SK-N-SH (cell line): ENCODE data around the gene CNIH2. TPM values are rescaled to one million over a fixed set of nuclear protein-coding genes. Genes with fewer than 3 reads are reported as not detected.

Experiments used
- CTCF ChIA-PET: fragments of 300-600, 350-600 bp; formaldehyde crosslinking; extraction: SDS; loops from one replicate; lab custom pipeline; 2021; lab: Yijun Ruan, JAX
- POLR2A ChIA-PET: fragments of 350-600 bp; sonication (Branson Sonifier 250); formaldehyde crosslinking; extraction: SDS; loops from one replicate; lab custom pipeline; 2020; ENCODE audit warnings: antibody characterized with exemption, inconsistent platforms; lab: Yijun Ruan, JAX
- DNase-seq: peaks from one replicate; pipeline ENCODE4 v3.0.0; 2012
- H2AFZ ChIP-seq: fragments of 200-600 bp; sonication (generic); 2 replicates; pipeline ENCODE4 v1.8.1; 2016; ENCODE audit warnings: antibody characterized with exemption, mild to moderate bottlenecking, low read depth
- H3F3A ChIP-seq: fragments of 200-600 bp; sonication (generic); replicated peaks from 2 replicates; pipeline ENCODE3; 2016; ENCODE audit warnings: antibody characterized with exemption, mild to moderate bottlenecking; ENCODE audit not compliant: insufficient read depth
- H3K27ac ChIP-seq, 2 experiments: fragments of 200-500 bp in 1 of 2; fragments of 200-600 bp in 1 of 2; sonication (Bioruptor generic) in 1 of 2; sonication (generic), shearing (Covaris generic) in 1 of 2; 2 replicates each; pipeline versions ENCODE4 v1.5.1 to v1.6.1; 2014 to 2016; ENCODE audit warnings: low read depth in 2 of 2, inconsistent platforms in 1 of 2, low read length in 1 of 2, mild to moderate bottlenecking in 1 of 2, mixed read lengths in 1 of 2
- H3K27me3 ChIP-seq: fragments of 200-600 bp; sonication (generic), shearing (Covaris generic); 2 replicates; pipeline ENCODE4 v1.6.1; 2016; ENCODE audit warnings: mixed run types; ENCODE audit not compliant: insufficient read depth
- H3K36me3 ChIP-seq, 2 experiments: fragments of 200-500 bp in 1 of 2; fragments of 200-600 bp in 1 of 2; sonication (Bioruptor generic) in 1 of 2; sonication (generic) in 1 of 2; replicated peaks in 1 of 2; 2 replicates each; pipeline versions ENCODE3 to v1.5.1; 2014 to 2016; ENCODE audit warnings: low read length in 1 of 2, mild to moderate bottlenecking in 1 of 2; ENCODE audit not compliant: insufficient read depth in 2 of 2, control insufficient read depth in 1 of 2
- H3K4me1 ChIP-seq, 2 experiments: fragments of 200-500 bp in 1 of 2; fragments of 200-600 bp in 1 of 2; sonication (Bioruptor generic) in 1 of 2; sonication (generic), shearing (Covaris generic) in 1 of 2; 2 replicates each; pipeline versions ENCODE4 v1.5.1 to v1.6.1; 2014 to 2016; ENCODE audit warnings: low read depth in 1 of 2, low read length in 1 of 2, mixed run types in 1 of 2; ENCODE audit not compliant: insufficient read depth in 2 of 2, control insufficient read depth in 1 of 2
- H3K4me2 ChIP-seq: fragments of 200-600 bp; sonication (generic), shearing (Covaris generic); 2 replicates; pipeline ENCODE4 v1.6.1; 2017; ENCODE audit warnings: mixed run types
- H3K4me3 ChIP-seq, 2 experiments: fragments of 200-500 bp in 1 of 2; fragments of 200-600 bp in 1 of 2; sonication (Bioruptor generic) in 1 of 2; sonication (generic), shearing (Covaris generic) in 1 of 2; 2 replicates each; pipeline versions ENCODE4 v1.5.1 to v1.8.1; 2014 to 2016; ENCODE audit warnings: low read depth in 2 of 2, inconsistent platforms in 1 of 2, low read length in 1 of 2, mild to moderate bottlenecking in 1 of 2, mixed read lengths in 1 of 2, moderate library complexity in 1 of 2
- H3K79me2 ChIP-seq: fragments of 200-600 bp; sonication (generic); 2 replicates; pipeline ENCODE4 v1.8.1; 2017; ENCODE audit warnings: mild to moderate bottlenecking; ENCODE audit not compliant: insufficient read depth
- H3K9ac ChIP-seq: fragments of 200-600 bp; sonication (generic); 2 replicates; pipeline ENCODE4 v1.6.1; 2017; ENCODE audit warnings: mixed run types
- H3K9me2 ChIP-seq: fragments of 200-600 bp; sonication (generic); 2 replicates; pipeline ENCODE4 v1.6.1; 2017; ENCODE audit warnings: mixed run types
- H3K9me3 ChIP-seq: fragments of 200-600 bp; sonication (generic); 2 replicates; pipeline ENCODE4 v1.6.1; 2017; ENCODE audit warnings: mixed run types, mild to moderate bottlenecking, moderate library complexity
- H4K20me1 ChIP-seq: fragments of 200-600 bp; sonication (generic); 2 replicates; pipeline ENCODE4 v1.6.1; 2017; ENCODE audit warnings: mild to moderate bottlenecking, mixed run types; ENCODE audit not compliant: insufficient read depth
- CTCF ChIP-seq: fragments of 200-600 bp; sonication (generic); IDR thresholded peaks from 2 replicates; pipeline ENCODE4 v1.6.1; 2017; ENCODE audit warnings: antibody characterized with exemption, mild to moderate bottlenecking, moderate library complexity
- ELF1 ChIP-seq: IDR thresholded peaks from 2 replicates; pipeline ENCODE4 v1.4.0; 2012
- FOSL2 ChIP-seq: IDR thresholded peaks from 2 replicates; pipeline ENCODE4 v1.4.0; 2012; ENCODE audit warnings: low read depth, mild to moderate bottlenecking, moderate library complexity, borderline replicate concordance
- FOXM1 ChIP-seq: IDR thresholded peaks from 2 replicates; pipeline ENCODE4 v1.4.0; 2012; ENCODE audit warnings: low read depth, mild to moderate bottlenecking
- GATA2 ChIP-seq: sonication (generic); formaldehyde crosslinking; IDR thresholded peaks from 2 replicates; pipeline ENCODE4 v1.5.0; 2020; ENCODE audit warnings: mild to moderate bottlenecking, missing genetic modification reagents
- IRF3 ChIP-seq: fragments of 150-350 bp; IDR thresholded peaks from 2 replicates; pipeline ENCODE4 v1.6.1; 2016; ENCODE audit warnings: mild to moderate bottlenecking, low read depth, low read length
- JUND ChIP-seq: IDR thresholded peaks from 2 replicates; pipeline ENCODE4 v1.4.0; 2012
- MAX ChIP-seq: IDR thresholded peaks from 2 replicates; pipeline ENCODE4 v1.4.0; 2012; ENCODE audit warnings: low read depth
- MEF2A ChIP-seq: IDR thresholded peaks from 2 replicates; pipeline ENCODE4 v1.4.0; 2012; ENCODE audit warnings: low read depth, borderline replicate concordance
- MXI1 ChIP-seq: IDR thresholded peaks from 2 replicates; pipeline ENCODE4 v1.6.1; 2012; ENCODE audit warnings: mild to moderate bottlenecking, low read depth, low read length, improper control_type of control experiment
- NRF1 ChIP-seq: IDR thresholded peaks from 2 replicates; pipeline ENCODE4 v1.6.1; 2012; ENCODE audit warnings: low read depth, mild to moderate bottlenecking, low read length
- PBX3 ChIP-seq: IDR thresholded peaks from 2 replicates; pipeline ENCODE4; 2012
- RAD21 ChIP-seq: IDR thresholded peaks from 2 replicates; pipeline ENCODE4 v1.6.1; 2012; ENCODE audit warnings: mild to moderate bottlenecking, low read length
- RCOR1 ChIP-seq: fragments of 150-350 bp; IDR thresholded peaks from 2 replicates; pipeline ENCODE4 v1.6.1; 2017; ENCODE audit warnings: antibody characterized with exemption, low read length
- REST ChIP-seq: IDR thresholded peaks from 2 replicates; pipeline ENCODE4 v1.6.1; 2012; ENCODE audit warnings: mild to moderate bottlenecking, low read depth, low read length, moderate library complexity
- SIN3A ChIP-seq: IDR thresholded peaks from 2 replicates; pipeline ENCODE4 v1.6.1; 2012; ENCODE audit warnings: low read depth, mild to moderate bottlenecking, low read length, moderate library complexity, borderline replicate concordance
- TAF1 ChIP-seq: IDR thresholded peaks from 2 replicates; pipeline ENCODE4 v1.6.1; 2012; ENCODE audit warnings: low read depth, mild to moderate bottlenecking, low read length, moderate library complexity, borderline replicate concordance
- USF1 ChIP-seq: IDR thresholded peaks from 2 replicates; pipeline ENCODE4 v1.4.0; 2012; ENCODE audit warnings: low read depth, borderline replicate concordance
- WGBS: methylation state at CpG from one replicate; pipeline ENCODE4 v1.1.6; 2017; ENCODE audit warnings: low lambda C conversion rate; 5-methylcytosine and 5-hydroxymethylcytosine counted together
- polyA plus RNA-seq, 3 experiments: library from polyadenylated mRNA; depleted of rRNA; stranded (reverse); fragments of >200 nt; gene quantifications; 2 replicates each; pipeline ENCODE4 v1.2.3, GENCODE V29; 2012

CNIH2 gene
- polyA plus RNA-seq, 1 of the 3 experiments (the other 2 are of a cell fraction) = 11.8 TPM

GRCh38 chr11:66299186-66299585, 21.2 kb downstream of the CNIH2 start:
- Histone ChIP-seq H3K27me3 (no peaks in the 10 kb centered on the region), H3K36me3 (no peaks in the 10 kb centered on the region), H3K9me3 (no peaks in the 10 kb centered on the region), H3K9me2 (no peaks in the 10 kb centered on the region), H2AFZ (no peak overlapping the region), H3K79me2 (no peaks in the 10 kb centered on the region), H3K4me2 (no peak overlapping the region), H3K9ac (no peak overlapping the region), H3K27ac (no peak overlapping the region), H4K20me1 (no peaks in the 10 kb centered on the region), H3K4me1 (no peaks in the 10 kb centered on the region), H3K4me3 (no peak overlapping the region), H3F3A (no peaks in the 10 kb centered on the region)
- 56% methylated on average over 3 of the region's 3 CpGs for WGBS
- CTCF ChIA-PET = interaction anchor here (1.0 to 7.8 kb wide), 5 partner anchors 10 to 36 kb away, joined by 3 to 84 read pairs (median 3); partner anchors contain the start of genes RIN1 and YIF1A
- DNase-seq = no peak
- POLR2A ChIA-PET = interaction anchor here (0.8 to 1.2 kb wide), 2 partner anchors 10 to 14 kb away, joined by 3 to 6 read pairs; partner anchors contain the start of gene YIF1A
- TF ChIP-seq REST (no peak), USF1 (no peak), FOSL2 (no peak), PBX3 (no peak), JUND (no peak), TAF1 (no peak), MAX (no peak), CTCF (no peak), RAD21 (no peak), ELF1 (no peak), IRF3 (no peak), RCOR1 (no peak), MEF2A (no peak), MXI1 (no peak), FOXM1 (no peak), SIN3A (no peak), NRF1 (no peak), GATA2 (CRISPR knock-in tag) (no peak)
